ENCODE results near the gene ARHGAP22. TPM values are rescaled to one million over a fixed set of nuclear protein-coding genes. Genes with fewer than 3 reads are reported as not detected.

ARHGAP22 gene
- total RNA-seq, 1 donor = 22.9 TPM

GRCh38 chr10:48603421-48604038 is 1.3 kb downstream of the ARHGAP22 start:
- no peak for DNase-seq (ENCODE audit: low read depth)
- TF ChIP-seq CTCF (IDR thresholded peaks at IDR 0.05; ENCODE audit: insufficient read depth, low read depth, low read length) = no peak
- H3K4me3 ChIP-seq (ENCODE audit: low read depth, low read length) = peak overlapping the region; percentile 72

- no peak for TF ChIP-seq CTCF (IDR thresholded peaks at IDR 0.05; ENCODE audit: insufficient read depth, low read depth, low read length)
- DNase-seq (ENCODE audit: low read depth) = no peak
- H3K4me3 ChIP-seq (ENCODE audit: low read depth, low read length) = no peak overlapping the region
Measured at GRCh38 chr10:48602401-48603135, 2.3 kb downstream of the ARHGAP22 start.

GRCh38 chr10:48601789-48602188 is 3.1 kb downstream of the ARHGAP22 start:
- no peak for DNase-seq (ENCODE audit: low read depth)
- no peak overlapping the region for H3K4me3 ChIP-seq (ENCODE audit: low read depth, low read length)
- TF ChIP-seq CTCF (IDR thresholded peaks at IDR 0.05; ENCODE audit: insufficient read depth, low read depth, low read length) = no peak

GRCh38 chr10:48600645-48601505 is 4.0 kb downstream of the ARHGAP22 start:
- DNase-seq (ENCODE audit: low read depth) = no peak
- TF ChIP-seq CTCF (IDR thresholded peaks at IDR 0.05; ENCODE audit: insufficient read depth, low read depth, low read length) = no peak

GRCh38 chr10:48599830-48600134 is 5.1 kb downstream of the ARHGAP22 start:
- DNase-seq (ENCODE audit: low read depth) = no peak
- no peak for TF ChIP-seq CTCF (IDR thresholded peaks at IDR 0.05; ENCODE audit: insufficient read depth, low read depth, low read length)
- H3K4me3 ChIP-seq (ENCODE audit: low read depth, low read length) = no peak overlapping the region

More at GRCh38 chr10:48600645-48601505, 4.0 kb downstream of the ARHGAP22 start:
- H3K4me3 ChIP-seq (ENCODE audit: low read depth, low read length) = no peak overlapping the region

- H3K4me3 ChIP-seq (ENCODE audit: low read depth, low read length) = no peak overlapping the region
- TF ChIP-seq CTCF (IDR thresholded peaks at IDR 0.05; ENCODE audit: insufficient read depth, low read depth, low read length) = no peak
- DNase-seq (ENCODE audit: low read depth) = no peak
Measured at GRCh38 chr10:48598936-48599829, 5.7 kb downstream of the ARHGAP22 start.
